ENCODE data around the gene ADAMTSL5.

Gene ADAMTSL5

DNA sequence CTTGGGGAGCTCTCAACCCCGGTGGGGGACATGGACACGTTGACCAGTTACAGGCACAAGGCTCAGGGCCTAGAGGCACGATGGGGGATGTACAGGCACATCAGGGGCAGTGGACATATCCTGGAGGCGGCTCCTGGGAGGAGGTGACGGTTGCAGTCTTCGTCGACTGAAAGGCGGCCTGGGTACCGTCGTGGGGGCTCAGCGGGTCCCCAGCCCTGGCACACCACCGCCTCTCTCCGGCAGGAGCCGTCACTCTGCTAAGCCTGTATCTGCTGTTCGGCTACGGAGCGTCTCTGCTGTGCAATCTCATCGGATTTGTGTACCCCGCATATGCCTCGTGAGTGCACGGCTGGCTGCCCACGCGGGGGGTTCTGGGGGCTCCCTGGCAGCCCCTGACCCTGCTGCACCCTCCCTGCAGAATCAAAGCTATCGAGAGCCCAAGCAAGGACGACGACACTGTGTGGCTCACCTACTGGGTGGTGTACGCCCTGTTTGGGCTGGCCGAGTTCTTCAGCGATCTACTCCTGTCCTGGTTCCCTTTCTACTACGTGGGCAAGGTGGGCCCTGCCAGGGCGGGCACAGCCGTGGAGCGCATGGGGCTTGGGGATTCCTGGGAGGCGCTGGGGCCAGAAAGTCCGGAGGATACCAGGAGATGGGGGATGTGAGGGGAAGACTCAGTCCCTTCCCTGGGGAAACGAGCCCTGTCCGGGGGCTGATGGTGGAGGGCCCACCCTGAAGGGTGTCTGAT lies 17.6 kb downstream of the ADAMTSL5 start:
- no peak for DNase-seq

DNA sequence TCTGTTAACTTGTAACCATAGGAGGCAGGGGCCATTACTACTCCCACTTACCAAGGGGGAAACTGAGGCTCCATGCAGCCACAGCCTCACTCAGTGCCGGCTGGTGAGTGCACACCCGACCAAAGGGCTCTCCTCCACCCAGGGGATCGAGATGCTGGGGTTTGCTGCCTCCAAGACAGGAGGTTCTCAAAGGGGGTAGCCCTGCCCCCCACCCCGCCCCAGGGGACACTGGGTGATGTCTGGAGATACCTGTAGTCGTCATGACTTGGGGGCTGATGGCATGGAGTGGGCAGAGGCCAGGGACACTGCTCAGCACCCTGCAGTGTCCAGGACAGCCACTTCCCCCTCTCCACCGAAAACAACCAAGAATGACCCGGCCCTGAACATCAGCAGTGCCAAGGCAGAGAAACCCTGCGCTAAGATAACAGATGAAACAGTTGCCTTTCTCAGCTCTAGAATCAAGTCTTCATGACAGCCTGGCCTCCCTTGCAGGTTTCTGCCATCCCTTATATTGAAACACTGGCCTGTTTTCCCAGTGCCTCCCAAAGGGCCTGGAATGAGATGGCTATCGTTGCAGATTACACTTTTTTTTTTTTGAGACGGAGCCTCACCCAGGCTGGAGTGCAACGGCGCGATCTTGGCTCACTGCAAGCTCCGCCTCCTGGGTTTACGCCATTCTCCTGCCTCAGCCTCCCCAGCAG lies 18.6 kb downstream of the ADAMTSL5 start:
- no peak for DNase-seq

DNA sequence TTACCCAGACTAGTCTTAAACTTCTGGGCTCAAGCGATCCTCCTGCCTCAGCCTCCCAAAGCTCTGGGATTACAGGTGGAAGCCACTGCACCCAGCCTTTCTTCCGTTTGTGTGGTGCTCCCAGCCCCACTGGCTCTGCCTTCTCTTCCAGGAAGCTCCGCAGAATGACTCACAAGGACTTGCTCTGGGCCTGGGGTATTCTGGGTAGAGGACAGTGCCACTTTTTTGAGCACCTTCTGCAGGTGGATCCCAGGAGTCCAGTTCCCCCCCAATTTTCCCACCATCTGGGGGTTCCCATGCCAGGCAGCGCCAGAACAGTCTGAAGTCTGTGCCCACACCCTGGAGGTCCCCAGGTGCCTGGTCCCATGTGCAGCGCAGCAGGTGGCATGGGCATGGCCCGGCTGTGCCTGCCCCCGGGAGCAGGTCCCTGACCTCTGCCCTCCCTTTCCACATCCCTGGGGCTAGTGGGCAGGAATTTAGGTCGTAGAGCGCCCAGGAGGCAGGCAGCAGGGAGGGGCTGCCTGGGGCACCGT lies 20.3 kb downstream of the ADAMTSL5 start:
- no peak for DNase-seq

DNA sequence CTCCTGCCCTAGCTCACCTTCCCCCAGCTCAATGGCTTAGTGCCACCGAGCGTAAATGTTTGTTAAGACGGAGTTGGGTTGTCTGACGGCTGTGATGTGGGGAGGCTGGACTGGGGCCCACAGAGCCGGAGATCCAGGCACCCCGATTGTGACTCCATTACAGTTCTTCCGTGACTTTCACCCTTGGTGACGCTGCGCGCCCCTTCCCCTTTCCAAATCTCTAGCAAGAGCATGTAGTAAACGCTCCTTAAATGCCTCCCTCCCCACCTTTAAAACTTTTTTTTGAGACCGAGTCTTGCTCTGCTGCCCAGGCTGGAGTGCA lies 21.0 kb downstream of the ADAMTSL5 start:
- no peak for DNase-seq

DNA sequence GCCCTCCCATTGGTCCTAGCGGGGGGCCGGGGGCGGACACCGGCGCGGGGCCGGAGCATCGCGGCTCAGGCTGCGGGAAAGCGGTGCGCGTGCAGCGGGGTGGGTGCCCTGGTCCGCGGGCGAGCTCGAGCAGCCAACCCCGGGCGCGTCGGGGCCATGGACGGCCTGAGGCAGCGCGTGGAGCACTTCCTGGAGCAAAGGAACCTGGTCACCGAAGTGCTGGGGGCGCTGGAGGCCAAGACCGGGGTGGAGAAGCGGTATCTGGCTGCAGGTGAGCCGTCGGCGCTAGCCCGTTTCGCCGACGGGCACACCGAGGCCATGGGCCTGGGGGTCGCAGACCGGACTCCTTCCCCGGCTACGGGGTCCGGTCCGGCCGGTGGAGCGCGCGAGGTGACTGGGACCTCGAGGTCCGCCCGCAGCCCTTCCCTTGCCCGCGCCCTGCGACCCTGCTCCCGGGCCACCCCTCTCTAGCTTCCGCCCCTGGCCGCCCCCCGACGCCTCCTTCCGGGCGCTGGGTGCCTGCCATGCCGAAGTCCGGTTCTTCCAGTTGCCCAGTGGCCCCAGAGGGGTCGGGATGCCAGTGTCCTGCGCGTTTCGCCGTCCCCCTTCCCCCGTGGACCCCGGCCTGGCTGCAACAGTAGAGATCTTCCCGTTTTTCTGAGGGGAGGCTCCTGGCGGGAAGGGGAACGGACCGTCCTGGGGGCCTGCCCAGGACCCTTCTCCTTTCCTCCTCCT lies 21.5 kb downstream of the ADAMTSL5 start, which contains the start of gene REEP6:
Gene REEP6 (plus strand): TSS at position 68 of the 735 bp plus-strand sequence. CDS start 89 bp downstream, at position 157.
- no peak for DNase-seq

DNA sequence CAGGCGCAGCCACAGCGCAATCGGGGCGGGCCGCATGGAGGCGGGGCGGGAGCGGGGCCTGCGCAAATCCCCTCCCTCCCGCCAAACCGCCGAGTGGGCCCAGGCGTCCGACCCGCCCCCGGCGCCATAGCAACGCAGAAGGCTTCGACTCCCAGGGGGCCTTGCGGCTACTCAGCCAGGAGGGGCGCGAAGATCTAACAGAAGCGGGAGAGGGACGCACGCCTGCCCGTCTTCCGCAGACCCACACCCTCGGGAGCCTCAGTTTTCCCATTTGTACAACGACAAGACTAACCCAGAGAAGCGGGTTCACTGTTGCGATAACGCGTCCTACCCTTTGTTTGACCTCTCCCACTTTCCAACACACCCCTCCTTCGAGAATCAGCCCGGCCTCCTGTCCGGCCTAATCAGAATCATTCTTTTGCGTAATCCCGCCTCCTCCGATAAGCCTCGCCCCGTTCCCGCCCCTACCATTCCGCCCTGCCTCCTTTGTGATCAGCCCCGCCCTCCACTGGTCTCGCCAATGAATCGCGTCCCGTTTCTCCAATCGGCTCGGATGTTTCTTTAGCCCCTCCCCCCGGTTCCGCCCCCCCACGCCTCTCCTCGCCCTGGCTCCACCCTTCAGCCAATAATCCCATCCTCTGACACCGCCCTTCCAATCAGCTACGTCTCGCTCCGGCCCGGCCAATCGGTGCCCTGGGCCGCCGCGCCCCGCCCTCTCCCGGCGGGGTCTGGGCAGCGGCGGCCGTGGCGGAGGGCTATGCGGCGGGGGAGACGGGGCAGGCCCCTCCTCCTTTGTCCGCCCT lies 22.3 kb downstream of the ADAMTSL5 start, which contains the start of gene PCSK4:
Gene PCSK4 (minus strand): TSS at position 40 of the 803 bp plus-strand sequence. CDS start 4 bp downstream, at position 36.
- DNase-seq = peak; percentile 99

DNA sequence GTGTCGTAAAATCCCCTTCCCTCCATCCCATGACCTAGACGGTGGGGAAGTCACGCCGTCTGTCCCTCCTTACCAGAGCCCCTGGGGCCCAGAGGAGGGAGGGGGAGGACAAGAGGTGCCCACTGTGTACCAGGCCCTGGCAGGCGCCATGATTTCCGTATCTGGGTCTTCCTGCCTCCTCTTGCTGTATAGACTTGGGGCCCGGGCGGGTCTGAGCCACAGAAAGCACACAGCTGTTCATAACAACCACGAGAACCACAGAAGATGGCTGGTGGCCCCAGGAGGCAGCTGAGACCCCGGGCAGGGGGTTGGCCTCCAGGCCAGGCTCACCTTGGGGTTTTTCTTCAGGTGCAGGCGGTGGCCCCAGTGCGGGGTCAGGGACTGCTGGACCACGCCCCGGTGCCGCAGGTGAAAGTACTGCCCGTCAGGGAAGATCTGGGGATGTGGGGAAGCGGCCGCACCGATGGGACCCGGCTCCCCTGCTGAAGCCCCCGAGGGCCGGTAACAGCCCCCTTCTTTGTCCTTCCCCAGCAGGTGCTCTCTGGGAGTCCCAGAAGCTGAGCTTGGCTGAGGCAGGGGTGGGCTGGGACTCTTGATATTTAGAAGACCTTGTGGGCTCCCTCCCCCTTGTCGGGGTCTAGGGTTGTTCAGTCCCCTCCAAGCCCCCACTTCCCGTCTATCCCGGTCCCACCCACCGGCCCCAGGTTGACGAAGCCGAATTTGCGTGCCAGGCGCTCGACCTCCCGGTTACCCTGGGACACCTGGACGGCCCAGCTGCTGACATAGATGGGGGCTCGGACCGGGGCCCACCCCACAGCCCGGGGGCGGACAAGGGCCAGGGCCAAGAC lies 23.1 kb downstream of the ADAMTSL5 start:
- no peak for DNase-seq

DNA sequence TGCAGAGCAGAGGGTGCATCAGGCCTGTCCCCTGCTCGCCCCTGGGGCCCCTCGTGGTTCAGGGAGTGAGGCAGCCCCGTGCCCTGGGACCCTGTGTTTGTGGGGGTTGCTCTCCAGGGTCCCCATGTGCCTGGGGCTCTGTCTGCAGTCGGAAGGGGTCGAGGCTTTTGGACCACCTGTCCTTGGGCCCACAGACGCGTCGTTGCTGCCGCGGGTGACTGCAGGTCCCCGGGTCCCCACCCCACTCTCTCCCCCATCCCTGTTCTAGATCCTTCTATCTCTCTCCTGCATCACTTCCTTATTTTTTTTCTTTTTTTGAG lies 24.6 kb downstream of the ADAMTSL5 start:
- no peak for DNase-seq

DNA sequence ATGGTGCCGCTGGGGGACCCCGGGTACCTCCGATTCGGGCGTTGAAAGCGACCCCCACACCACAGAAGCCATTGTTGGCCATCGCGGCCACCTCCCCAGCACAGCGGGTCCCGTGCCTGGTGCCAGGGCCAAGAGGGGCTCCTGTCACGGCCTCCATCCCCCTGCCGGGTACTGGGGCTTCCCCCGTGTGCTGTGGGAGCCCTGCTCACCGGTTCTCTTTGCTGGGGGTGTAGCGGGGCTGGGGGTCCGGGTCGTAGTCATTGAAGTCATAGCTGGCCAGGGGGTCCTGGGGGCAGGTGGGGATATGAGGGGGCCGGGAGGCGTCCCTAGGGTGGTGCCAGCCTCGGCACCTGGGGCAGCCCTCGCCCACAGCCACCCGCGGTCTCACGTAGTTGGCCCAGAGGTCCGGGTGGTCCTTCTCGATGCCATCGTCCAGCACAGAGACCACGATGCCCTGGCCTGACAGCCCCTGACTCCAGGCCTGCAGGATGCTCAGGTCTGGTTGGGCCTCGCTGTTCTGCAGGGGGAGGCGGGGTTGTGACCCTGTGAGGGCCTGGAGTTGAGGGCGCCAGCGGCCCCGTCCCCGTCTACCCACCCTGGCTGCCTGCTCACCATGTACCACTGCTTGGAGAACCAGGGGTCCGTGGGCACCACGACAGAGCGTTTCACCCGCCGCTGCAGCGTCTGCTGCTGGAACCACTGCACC lies 25.1 kb downstream of the ADAMTSL5 start:
- DNase-seq = no peak

DNA sequence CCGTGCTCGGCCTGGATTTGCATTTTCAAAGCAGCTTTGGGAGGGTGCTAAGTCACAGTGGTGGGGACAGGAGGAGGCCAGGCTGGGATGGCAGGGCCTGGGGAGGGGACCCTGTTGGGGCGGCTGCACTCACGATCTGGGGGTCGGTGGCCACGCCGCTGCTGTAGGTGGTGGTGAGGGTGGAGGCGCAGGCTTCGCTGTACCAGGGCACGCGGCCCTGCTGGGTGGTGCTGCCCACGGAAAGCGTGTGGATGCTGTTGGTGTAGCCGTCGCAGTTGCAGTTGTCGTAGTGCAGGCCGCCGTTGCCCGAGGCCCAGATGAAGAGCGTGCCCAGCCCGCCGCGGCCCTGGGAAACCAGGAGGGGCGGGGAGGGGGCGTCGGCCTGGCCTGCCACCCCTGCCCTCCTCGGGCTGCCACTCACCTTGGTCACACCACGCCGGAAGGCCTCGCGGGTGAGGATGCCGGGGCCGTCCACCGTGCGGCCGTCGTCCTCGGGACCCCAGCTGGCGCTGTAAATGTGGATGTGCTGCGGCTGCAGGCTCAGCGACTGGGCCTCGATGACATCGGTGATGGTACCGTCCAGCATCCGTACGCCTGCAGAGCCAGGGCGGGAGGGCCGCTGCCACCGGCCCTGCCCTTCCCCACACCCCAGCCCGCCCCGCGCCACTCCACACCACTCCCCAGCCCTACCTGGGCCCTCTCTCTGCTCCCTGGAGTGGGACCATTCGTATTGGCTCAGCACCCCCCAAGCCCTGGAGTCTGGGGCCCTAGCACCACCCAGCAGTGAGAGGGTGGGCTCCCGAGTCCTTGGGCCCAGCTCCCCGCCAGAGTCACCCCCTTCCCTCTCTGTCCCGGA lies 25.9 kb downstream of the ADAMTSL5 start:
- no peak for DNase-seq

DNA sequence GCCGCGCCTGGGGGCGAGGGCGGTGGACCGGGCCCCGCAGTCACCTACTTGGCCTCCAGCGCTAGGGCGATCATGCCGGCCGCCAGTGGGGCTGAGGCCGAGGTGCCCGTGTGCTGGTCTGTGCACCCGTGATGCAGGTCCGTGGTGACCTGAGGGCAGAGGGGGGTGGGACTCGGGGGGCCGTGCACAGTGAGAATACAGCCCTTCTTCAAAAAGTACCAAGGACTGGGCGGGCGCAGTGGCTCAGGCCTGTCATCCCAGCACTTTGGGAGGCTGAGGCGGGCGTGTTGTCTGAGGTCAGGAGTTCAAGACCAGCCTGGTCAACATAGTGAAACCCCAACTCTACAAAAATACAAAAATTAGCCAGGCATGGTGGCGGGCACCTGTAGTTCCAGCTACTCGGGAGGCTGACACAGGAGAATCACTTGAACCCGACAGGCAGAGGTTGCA lies 28.8 kb downstream of the ADAMTSL5 start:
- no peak for DNase-seq

DNA sequence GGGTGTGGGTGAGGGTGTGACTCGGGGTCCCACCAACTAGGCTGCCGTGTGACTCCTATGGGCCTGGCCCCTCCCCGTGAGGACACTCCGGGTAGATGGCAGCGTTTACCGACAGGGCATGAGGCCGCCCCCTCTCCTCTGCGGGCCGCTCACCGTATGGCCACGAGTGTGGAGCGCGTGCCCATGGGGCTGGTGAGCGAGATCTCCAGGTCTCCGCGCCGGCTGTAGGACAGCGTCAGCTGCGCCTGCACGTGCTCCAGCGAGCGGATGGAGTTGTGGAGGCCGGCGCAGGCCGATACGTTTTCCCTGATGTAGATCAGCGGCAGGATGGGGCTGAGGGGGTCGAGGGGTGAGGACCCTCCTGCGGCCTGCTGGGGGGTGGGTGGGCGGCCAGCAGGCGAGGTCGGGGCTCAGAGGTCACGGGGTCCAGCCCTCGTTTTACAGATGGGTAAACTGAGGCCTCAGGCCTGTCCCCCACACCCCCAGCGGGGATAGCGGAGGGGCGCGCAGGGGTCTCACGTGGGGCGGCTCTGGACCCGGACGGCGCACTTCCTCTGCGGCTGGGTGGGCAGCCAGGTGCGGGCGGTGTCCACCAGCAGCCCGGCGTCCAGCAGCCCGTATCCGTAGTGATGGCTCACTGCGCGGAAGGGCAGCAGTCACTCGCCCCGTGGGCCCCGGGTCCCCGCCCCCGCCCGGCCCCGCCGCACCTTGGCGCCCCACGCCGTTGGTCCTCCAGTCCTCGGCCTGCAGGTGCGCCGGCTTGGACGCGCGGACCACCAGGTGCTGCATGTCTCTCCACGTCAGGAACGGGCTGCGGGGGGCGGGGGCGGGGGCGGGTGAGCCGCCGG lies 29.5 kb downstream of the ADAMTSL5 start:
- no peak for DNase-seq

DNA sequence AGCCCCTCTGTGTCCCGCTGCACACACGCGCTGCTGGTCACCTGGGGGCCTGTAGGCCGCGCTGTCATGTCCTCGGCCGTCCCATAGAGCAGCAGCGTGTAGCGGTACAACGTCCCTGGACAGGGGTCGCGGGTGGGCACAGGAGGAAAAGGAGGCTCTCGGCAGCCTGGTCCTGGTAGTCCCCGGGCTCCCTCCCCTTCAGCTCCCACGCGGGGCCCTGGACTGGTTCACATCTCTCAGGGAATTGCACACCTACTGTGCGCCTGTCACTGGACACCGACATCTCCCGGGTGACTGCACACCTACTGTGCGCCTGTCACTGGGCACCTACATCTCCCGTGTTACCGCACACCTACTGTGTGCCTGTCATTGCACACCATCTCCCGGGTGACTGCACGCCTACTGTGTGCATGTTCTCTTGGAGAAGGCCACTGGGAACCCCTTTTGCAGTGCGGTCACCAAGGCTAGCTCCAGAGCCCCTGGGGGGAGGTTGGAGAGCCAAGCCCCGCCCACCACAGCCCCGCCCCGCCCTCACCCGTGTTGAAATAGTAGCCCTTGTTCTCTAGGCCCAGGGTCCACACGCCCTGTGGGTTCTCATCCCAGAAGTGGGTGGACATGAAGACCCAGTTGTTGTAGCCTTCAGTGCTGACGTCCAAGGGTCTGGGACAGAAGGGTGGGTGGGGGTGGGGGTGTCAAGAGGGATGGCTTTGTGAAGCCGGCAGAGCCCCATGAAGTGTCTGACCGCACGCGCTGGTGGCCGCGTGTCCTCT lies 30.3 kb downstream of the ADAMTSL5 start:
- DNase-seq = no peak

DNA sequence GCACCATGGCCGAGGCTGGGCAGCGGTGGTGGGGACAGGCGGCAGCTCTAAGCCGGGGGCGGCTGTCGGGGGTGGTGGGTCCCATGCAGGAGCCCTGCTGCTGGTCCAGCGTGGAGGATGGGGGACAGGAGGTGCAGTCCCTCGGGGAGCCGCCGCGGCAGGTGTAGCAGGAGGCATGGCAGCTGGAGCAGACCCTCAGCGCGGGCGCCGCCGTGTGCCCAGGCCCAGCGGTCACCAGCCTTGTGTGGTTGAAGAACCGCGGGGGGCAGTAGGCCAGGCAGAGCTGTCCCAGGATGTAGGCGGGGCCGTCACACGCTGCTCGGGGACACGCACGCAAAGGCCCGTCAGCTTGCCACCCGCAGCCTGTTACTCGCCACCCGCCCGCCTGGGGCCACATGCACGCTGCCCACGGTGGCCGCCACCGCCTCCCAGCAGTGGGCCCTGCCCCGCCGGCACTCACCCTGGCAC lies 30.9 kb downstream of the ADAMTSL5 start:
- no peak for DNase-seq

DNA sequence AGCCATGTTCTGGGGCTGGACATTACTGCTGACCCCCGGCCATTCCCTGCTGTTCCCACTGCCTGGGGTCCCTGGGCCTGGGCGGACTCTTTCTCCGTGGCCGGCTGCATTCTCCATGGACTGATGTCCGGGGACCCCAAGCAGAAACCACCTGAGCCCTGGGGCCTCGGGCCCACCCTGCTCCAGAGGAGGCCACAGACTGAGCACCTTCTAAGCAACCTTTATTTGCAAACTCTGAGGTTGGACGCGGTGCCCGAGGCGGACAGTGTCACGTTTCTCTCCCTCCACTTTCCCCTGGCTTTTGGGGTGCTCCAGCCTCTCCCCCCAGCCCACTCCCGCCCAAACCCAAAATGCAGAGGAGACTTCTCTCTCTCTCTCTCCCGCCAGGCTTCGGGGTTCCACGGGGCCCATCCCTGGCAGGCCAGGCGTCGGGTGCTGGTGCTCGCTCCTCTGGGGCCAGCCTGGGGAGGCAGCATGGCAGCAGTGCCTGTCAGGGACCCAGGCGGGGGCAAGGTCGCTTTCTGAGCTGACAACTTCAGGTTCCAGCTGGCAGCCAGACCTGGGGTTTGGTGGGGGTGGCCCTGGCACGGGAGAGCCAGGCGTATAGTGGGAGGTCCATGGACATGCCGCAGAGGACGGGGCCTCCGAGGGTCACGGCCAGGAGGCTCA lies 31.5 kb downstream of the ADAMTSL5 start:
- DNase-seq = no peak

DNA sequence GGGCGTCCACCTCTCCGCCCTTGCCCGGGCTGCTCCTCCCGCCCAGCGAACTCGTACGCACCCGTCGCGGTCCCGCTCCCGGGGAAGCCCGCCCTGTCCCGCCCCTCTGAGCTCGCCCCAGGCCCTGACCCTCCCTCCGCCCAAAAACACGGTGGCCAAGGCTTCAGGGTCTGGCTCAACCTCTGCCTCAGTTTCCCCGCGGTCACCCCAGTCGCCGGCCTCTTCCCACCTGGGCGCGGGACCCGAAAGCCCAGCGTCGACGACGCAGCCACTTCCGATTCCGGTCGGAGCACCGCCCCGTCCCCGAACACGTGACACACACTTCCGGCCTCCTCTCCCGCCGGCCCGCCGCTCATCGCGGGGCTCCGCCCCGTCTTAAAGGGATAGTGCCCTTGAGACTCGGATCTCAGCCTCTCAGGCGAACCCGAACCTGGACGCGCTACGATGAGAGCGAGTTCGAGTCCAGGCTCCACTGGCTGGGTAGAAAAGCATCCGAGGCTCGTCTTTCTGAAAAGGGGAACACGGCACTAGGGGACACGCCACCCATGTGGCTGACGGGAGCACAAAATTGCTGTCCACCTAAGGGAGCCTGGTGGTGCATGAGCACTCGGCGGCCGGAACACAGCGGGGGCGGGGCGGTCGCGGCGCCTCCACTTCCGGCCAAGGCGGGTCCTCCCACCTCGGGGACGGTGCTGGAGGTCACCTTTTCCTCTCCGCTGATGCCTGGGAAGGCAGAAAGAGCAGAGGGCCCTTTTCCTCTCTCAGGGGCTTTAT lies 33.7 kb downstream of the ADAMTSL5 start, which contains the start of gene C19orf25:
Gene C19orf25 (minus strand): TSS at position 282 of the 774 bp plus-strand sequence. CDS start 312 bp downstream, outside the sequence.
- peak; percentile 93 for DNase-seq
